K562 (cell line): Measurements from ENCODE around the gene STK26. TPM values are rescaled to one million over a fixed set of nuclear protein-coding genes. Genes with fewer than 3 reads are reported as not detected.

Experiments used
- ATAC-seq: fragments of 200-7000 bp; cut with Tn5 transposase; 3 replicates; pipeline ENCODE4 v1.9.1; 2020; ENCODE audit warnings: moderate library complexity
- BruUV-seq: library from RNA; stranded (reverse); fragments of 400-500 nt; replicated peaks from 2 replicates; lab custom pipeline; 2021; lab: Mats Ljungman, UMichigan
- CTCF ChIA-PET: fragments of 300-600 bp; formaldehyde crosslinking; extraction: SDS; loops from one replicate; lab custom pipeline; 2021; ENCODE audit warnings: low intra/inter-chr PET ratio; lab: Yijun Ruan, JAX
- POLR2A ChIA-PET: fragments of 300-600, 350-650 bp; sonication (Branson Sonifier 250); formaldehyde crosslinking; extraction: SDS; loops from one replicate; lab custom pipeline; 2021; ENCODE audit warnings: antibody characterized with exemption, inconsistent platforms; lab: Yijun Ruan, JAX
- DNase-seq, 4 experiments: peaks; one replicate each; pipeline versions ENCODE4 v3.0.0 to v3.0.0-alpha.2; 2011 to 2018; ENCODE audit warnings: low spot score in 3 of 4, mixed read lengths in 3 of 4; ENCODE audit errors: extremely low read depth in 1 of 4
- FAIRE-seq: peaks from 2 replicates; lab custom pipeline; 2011; peaks lifted over from hg19 to GRCh38; lab: Jason Lieb, UNC
- H2AFZ ChIP-seq: 2 replicates; pipeline ENCODE4 v1.6.0; 2011; ENCODE audit warnings: low read depth, low read length, control low read depth, inconsistent platforms
- H3K27ac ChIP-seq: fragments of 200-600 bp; 3 replicates; pipeline ENCODE4 v1.8.0; 2011; ENCODE audit warnings: low read depth, mild to moderate bottlenecking, control low read depth, inconsistent platforms, low read length, moderate library complexity, mixed read lengths; ENCODE audit errors: extremely low read depth
- H3K27me3 ChIP-seq, 2 experiments: fragments of 300-600 bp in 1 of 2; 2 replicates in 1 of 2; 3 replicates in 1 of 2; pipeline versions ENCODE4 v1.6.0 to v1.8.0; 2011; ENCODE audit warnings: inconsistent platforms in 2 of 2, low read length in 2 of 2, mild to moderate bottlenecking in 1 of 2, mixed read lengths in 1 of 2, moderate library complexity in 1 of 2; ENCODE audit not compliant: control insufficient read depth in 2 of 2, insufficient read depth in 2 of 2
- H3K36me3 ChIP-seq: fragments of 300-600 bp; 3 replicates; pipeline ENCODE4 v1.8.0; 2011; ENCODE audit warnings: mild to moderate bottlenecking, low read length, inconsistent platforms; ENCODE audit not compliant: control insufficient read depth, insufficient read depth
- H3K4me1 ChIP-seq, 2 experiments: fragments of 200-600 bp in 1 of 2; replicated peaks in 1 of 2; 2 replicates in 1 of 2; 3 replicates in 1 of 2; pipeline versions ENCODE4 v1.5.1 to v1.8.0; 2011; ENCODE audit warnings: inconsistent platforms in 2 of 2, low read length in 2 of 2, mild to moderate bottlenecking in 1 of 2, mixed read lengths in 1 of 2, moderate library complexity in 1 of 2; ENCODE audit not compliant: control insufficient read depth in 2 of 2, insufficient read depth in 2 of 2
- H3K4me2 ChIP-seq: 2 replicates; pipeline ENCODE4 v1.6.1; 2011; ENCODE audit warnings: low read length, control low read depth, inconsistent platforms, mixed read lengths; ENCODE audit not compliant: insufficient read depth
- H3K4me3 ChIP-seq: fragments of 200-600 bp; sonication (generic), shearing (Covaris generic); 2 replicates; pipeline ENCODE4 v1.5.1; 2016; ENCODE audit warnings: control low read depth, inconsistent platforms
- H3K79me2 ChIP-seq: fragments of 200-600 bp; 3 replicates; pipeline ENCODE4 v1.8.0; 2011; ENCODE audit warnings: low read length, inconsistent platforms; ENCODE audit not compliant: control insufficient read depth, insufficient read depth
- H3K9ac ChIP-seq, 2 experiments: 2 replicates each; pipeline versions ENCODE4 v1.6.0 to v1.6.1; 2011; ENCODE audit warnings: low read depth in 2 of 2, low read length in 2 of 2, control low read depth in 1 of 2, inconsistent platforms in 1 of 2, mild to moderate bottlenecking in 1 of 2, mixed read lengths in 1 of 2; ENCODE audit not compliant: insufficient read depth in 1 of 2
- H3K9me1 ChIP-seq: one replicate; pipeline ENCODE4 v1.6.0; 2011; ENCODE audit warnings: inconsistent platforms, mild to moderate bottlenecking, low read length, moderate library complexity; ENCODE audit not compliant: control insufficient read depth, insufficient read depth
- H3K9me3 ChIP-seq: replicated peaks from 2 replicates; pipeline ENCODE4 v1.5.1; 2011; ENCODE audit warnings: low read depth, low read length, inconsistent platforms; ENCODE audit not compliant: control insufficient read depth, insufficient read depth
- H4K20me1 ChIP-seq: replicated peaks from 2 replicates; pipeline ENCODE4 v1.6.1; 2011; ENCODE audit warnings: low read length, inconsistent platforms, mixed read lengths; ENCODE audit not compliant: control insufficient read depth, insufficient read depth
- GTF2F1 ChIP-seq: IDR thresholded peaks from 2 replicates; pipeline ENCODE4 v1.6.1; 2011; ENCODE audit warnings: low read depth, low read length, improper control_type of control experiment
- POLR2B ChIP-seq: fragments of 450-650 bp; IDR thresholded peaks from 2 replicates; pipeline ENCODE4 v1.6.1; 2018; ENCODE audit warnings: low read depth; ENCODE audit not compliant: partially characterized antibody
- PRMT5 ChIP-seq: sonication (generic); formaldehyde crosslinking; IDR thresholded peaks from 2 replicates; pipeline ENCODE4 v1.5.0; 2020; ENCODE audit warnings: missing genetic modification reagents
- RHOXF2B ChIP-seq: fragments of 250-450 bp; sonication (Bioruptor Pico); conservative IDR thresholded peaks from 2 replicates; pipeline ENCODE4 v1.5.1; 2021
- TAF9B ChIP-seq: fragments of 450-650 bp; IDR thresholded peaks from 2 replicates; pipeline ENCODE4 v1.6.1; 2018; ENCODE audit warnings: mild to moderate bottlenecking; ENCODE audit not compliant: partially characterized antibody
- ZNF282 ChIP-seq: sonication (generic); formaldehyde crosslinking; IDR thresholded peaks from 2 replicates; pipeline ENCODE4 v1.8.1; 2023; ENCODE audit warnings: missing genetic modification reagents
- ZNF695 ChIP-seq: fragments of 450-650 bp; formaldehyde crosslinking; IDR thresholded peaks from 2 replicates; pipeline ENCODE4 v1.4.0; 2020; ENCODE audit warnings: mild to moderate bottlenecking, moderate library complexity
- in situ Hi-C: fragments of 300-500 bp; cut with MboI; formaldehyde crosslinking; loops from 4 replicates; pipeline ENCODE4 v1.15.0; 2018; ENCODE audit warnings: inconsistent platforms, mixed read lengths
- intact Hi-C: fragments of 100-400 bp; cut with micrococcal nuclease; formaldehyde crosslinking; loops from 2 replicates; pipeline ENCODE4 v1.14.2; 2022
- polyA plus RNA-seq, 8 experiments: library from polyadenylated mRNA; depleted of rRNA in 4 of 8; stranded (reverse) in 5 of 8; unstranded in 3 of 8; fragments of >200 nt; fragmentation: Nextera tagmentation in 2 of 8; fragmentation: Illumina TruSeq in 1 of 8; extraction: Ambion mirVana in 2 of 8; extraction: Trizol in 1 of 8; gene quantifications; 2 replicates each; pipeline versions ENCODE4 v1.2.1 to v1.2.3, GENCODE V29; 2011 to 2014; ENCODE audit warnings: inconsistent platforms in 1 of 8, missing spikeins in 1 of 8
- total RNA-seq, 7 experiments: library from RNA; depleted of rRNA in 6 of 7; stranded (reverse); fragments of >200 nt in 6 of 7; fragmentation: Illumina TruSeq in 2 of 7; extraction: Trizol in 2 of 7; gene quantifications; 2 replicates each; pipeline versions ENCODE4 v1.2.1 to v1.2.3, GENCODE V29; 2011 to 2021; ENCODE audit warnings: low replicate concordance in 1 of 7
- TF ChIP-seq, protein P1 (sequence below), 2 experiments: fragments of 450-650 bp; formaldehyde crosslinking in 1 of 2; IDR thresholded peaks; 2 replicates each; pipeline versions ENCODE4 v1.4.0 to v1.6.1; 2014 to 2020; ENCODE audit warnings: mild to moderate bottlenecking in 2 of 2, borderline replicate concordance in 1 of 2, low read depth in 1 of 2
- TF ChIP-seq, protein P2 (sequence below): fragments of 250-450 bp; sonication (Bioruptor Pico); IDR thresholded peaks from 2 replicates; pipeline ENCODE4 v1.9.0; 2021; ENCODE audit warnings: mild to moderate bottlenecking
- TF ChIP-seq, protein P3 (sequence below): fragments of 450-650 bp; formaldehyde crosslinking; IDR thresholded peaks from 2 replicates; pipeline ENCODE4 v1.4.0; 2020; ENCODE audit warnings: mild to moderate bottlenecking, moderate library complexity

Gene STK26
- total and polyA plus RNA-seq, 9 of the 15 experiments (the other 6 are each of a cell fraction or from before 2014, with no cell fraction given): 28.1 to 72.9 (median 50.1) TPM

DNA sequence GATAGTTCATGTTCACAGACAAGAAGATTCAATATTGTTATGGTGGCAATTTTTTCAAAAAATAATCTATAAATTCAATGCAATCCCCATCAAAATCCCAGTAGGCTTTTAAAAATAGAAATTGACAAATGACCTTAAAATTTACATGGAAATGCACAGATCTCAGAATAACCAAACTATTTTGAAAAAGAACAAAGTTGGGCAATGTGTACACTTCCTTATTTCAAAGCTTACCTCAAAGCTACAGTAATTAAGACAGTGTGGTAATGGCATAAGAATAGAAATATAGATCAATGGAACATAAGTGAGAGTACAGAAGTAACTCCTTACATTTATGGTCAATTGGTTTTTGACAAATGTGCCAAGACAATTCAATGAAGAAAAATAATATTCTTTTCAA is 65.8 kb downstream of the STK26 start:
- ATAC-seq (no peak), FAIRE-seq (no peak), DNase-seq (no peak)
- ChIA-PET CTCF (no interaction called here), POLR2A (no interaction called here)
- Histone ChIP-seq H4K20me1 (no peaks in the 10 kb centered on the region), H2AFZ (no peak overlapping the region), H3K4me3 (no peak overlapping the region), H3K27me3 (peaks cover 0 to 5% of the 10 kb centered on the region in 2 experiments; a peak in 3 of 5 replicates), H3K27ac (no peak overlapping the region), H3K36me3 (no peaks in the 10 kb centered on the region), H3K9me3 (no peaks in the 10 kb centered on the region), H3K79me2 (no peaks in the 10 kb centered on the region), H3K4me1 (no peaks in the 10 kb centered on the region), H3K9ac (no peak overlapping the region), H3K9me1 (no peaks in the 10 kb centered on the region), H3K4me2 (no peak overlapping the region)
- in situ Hi-C loops (loop anchor here (10.0 to 25.0 kb wide), 2 partner anchors 126 to 523 kb away; partner anchors contain the start of gene RAP2C), intact Hi-C loops (no loop called here)
- no TSS peak for BruUV-seq
- TF ChIP-seq PRMT5 (CRISPR knock-in tag): no peak
- TF ChIP-seq ZNF282 (CRISPR knock-in tag): no peak
- no peak for TF ChIP-seq TAF9B
- TF ChIP-seq ZNF695 (CRISPR knock-in tag): no peak
- TF ChIP-seq GTF2F1: no peak
- TF ChIP-seq, protein P1, sequence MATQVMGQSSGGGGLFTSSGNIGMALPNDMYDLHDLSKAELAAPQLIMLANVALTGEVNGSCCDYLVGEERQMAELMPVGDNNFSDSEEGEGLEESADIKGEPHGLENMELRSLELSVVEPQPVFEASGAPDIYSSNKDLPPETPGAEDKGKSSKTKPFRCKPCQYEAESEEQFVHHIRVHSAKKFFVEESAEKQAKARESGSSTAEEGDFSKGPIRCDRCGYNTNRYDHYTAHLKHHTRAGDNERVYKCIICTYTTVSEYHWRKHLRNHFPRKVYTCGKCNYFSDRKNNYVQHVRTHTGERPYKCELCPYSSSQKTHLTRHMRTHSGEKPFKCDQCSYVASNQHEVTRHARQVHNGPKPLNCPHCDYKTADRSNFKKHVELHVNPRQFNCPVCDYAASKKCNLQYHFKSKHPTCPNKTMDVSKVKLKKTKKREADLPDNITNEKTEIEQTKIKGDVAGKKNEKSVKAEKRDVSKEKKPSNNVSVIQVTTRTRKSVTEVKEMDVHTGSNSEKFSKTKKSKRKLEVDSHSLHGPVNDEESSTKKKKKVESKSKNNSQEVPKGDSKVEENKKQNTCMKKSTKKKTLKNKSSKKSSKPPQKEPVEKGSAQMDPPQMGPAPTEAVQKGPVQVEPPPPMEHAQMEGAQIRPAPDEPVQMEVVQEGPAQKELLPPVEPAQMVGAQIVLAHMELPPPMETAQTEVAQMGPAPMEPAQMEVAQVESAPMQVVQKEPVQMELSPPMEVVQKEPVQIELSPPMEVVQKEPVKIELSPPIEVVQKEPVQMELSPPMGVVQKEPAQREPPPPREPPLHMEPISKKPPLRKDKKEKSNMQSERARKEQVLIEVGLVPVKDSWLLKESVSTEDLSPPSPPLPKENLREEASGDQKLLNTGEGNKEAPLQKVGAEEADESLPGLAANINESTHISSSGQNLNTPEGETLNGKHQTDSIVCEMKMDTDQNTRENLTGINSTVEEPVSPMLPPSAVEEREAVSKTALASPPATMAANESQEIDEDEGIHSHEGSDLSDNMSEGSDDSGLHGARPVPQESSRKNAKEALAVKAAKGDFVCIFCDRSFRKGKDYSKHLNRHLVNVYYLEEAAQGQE (IDR thresholded peaks at IDR 0.05; ENCODE audit: borderline replicate concordance): no peak
- TF ChIP-seq, protein P1 (CRISPR knock-in tag; IDR thresholded peaks at IDR 0.05; ENCODE audit: low read depth): no peak
- TF ChIP-seq, protein P2, sequence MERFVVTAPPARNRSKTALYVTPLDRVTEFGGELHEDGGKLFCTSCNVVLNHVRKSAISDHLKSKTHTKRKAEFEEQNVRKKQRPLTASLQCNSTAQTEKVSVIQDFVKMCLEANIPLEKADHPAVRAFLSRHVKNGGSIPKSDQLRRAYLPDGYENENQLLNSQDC (CRISPR knock-in tag): no peak
- TF ChIP-seq, protein P3, sequence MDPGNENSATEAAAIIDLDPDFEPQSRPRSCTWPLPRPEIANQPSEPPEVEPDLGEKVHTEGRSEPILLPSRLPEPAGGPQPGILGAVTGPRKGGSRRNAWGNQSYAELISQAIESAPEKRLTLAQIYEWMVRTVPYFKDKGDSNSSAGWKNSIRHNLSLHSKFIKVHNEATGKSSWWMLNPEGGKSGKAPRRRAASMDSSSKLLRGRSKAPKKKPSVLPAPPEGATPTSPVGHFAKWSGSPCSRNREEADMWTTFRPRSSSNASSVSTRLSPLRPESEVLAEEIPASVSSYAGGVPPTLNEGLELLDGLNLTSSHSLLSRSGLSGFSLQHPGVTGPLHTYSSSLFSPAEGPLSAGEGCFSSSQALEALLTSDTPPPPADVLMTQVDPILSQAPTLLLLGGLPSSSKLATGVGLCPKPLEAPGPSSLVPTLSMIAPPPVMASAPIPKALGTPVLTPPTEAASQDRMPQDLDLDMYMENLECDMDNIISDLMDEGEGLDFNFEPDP: no peak
- TF ChIP-seq POLR2B: no peak
- no peak for TF ChIP-seq RHOXF2B
